Activated CD4-positive, alpha-beta T cell treated with anti-CD3 and anti-CD28 coated beads, Interleukin-2, amount 50 U/mL, for 24 hours (primary cell): Measurements from ENCODE around the gene NEK6.
A peak's percentile ranks its signal among the peaks of the same experiment; 100 is the strongest.

Experiments
- DNase-seq, 2 donors: peaks; one replicate each; pipeline ENCODE4 v3.0.0-alpha.2; 2020; ENCODE audit warnings: low read depth in 1 of 2, low spot score in 1 of 2

The NEK6 gene

DNA sequence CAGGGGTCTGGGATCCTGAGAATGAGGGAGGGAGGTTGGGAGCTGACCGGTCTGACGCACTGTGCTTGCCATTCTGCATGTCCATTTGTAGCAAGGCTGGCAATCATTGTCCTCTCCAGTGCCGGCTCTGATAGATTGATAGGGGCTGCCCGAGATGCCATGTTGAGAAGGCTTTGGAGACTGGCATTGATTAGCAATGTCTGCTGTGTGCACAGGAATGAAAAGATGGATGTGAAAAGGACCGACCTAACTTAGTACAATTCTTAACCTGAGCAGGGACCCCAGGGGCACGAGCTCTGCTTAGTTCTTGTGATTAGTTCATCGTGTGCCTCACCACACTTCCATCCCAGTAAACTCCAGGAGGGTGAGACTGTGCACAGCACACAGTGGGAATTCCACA, 17.0 kb downstream of the NEK6 start:
- DNase-seq = no peak

DNA sequence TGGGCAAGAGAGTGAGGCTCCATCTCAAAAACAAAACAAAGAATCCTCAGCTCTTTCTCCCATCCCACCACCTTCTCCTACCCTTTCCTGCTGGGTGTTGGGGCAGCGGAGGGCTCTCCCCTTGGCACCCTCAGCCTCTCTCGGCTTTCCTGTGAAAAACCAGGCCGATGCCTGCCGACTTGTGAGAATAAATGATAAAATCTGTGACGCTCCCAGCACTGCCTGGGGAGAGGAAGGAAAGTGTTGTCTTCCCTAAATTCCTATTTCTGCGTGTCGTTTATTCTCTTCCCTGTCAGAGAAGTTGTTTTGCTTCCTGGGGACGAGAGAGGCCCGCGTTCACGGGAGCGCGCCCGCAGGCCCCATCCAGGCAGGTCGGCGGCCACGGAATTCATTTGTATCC, 19.7 kb downstream of the NEK6 start:
- no peak for DNase-seq

DNA sequence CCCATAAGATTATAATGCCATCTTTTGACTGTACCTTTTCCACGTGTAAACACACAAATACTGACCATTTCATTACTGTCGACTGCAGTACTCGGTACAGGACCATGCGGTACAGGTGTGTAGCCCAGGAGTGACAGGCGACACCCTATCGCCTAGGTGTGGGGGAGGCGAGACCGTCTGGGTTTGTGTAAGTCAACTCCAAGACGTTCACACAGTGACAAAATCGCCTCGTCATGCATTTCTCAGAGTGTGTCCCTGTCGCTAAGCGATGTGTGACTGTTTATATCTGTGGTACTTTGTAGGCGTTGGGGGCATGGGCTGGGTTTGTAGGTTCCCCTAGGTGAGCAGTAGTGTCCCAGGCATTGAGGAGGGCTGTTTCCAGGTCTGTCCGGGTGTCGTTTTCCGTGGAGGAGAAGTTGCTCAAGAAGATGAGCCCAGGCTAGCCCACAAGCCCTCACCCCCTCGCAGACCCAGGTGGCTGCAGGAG, 20.3 kb downstream of the NEK6 start:
- no peak for DNase-seq

DNA sequence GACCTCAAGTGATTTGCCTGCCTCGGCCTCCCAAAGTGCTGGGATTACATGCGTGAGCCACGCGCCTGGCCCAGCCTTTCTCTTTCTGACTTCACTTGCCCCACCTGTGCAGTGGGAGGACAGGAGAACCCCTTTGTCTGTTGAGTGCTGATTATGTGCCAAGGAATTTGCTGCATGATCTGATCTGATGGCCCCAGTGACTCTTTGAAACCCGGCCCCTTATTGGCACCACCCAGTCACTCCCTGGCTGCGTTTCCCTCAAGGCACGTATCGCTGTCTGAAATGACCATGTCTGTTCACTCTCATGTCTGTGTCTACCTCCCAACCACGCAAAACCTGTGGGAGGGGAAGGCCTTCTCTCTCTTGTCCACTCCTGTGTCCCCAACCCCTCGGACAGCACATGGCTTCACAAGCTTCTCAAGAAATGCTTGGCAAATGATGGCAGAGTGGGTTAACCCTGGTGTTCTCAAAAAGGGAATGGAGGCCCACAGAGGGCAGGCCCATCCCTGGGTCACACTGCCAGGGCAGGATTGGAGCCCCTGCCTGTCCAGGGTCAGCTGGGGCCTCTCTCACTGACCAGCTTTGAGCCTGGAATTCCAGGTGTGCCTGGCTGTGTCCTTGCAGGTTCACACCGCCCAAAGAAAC, 21.9 kb downstream of the NEK6 start:
- no peak for DNase-seq

DNA sequence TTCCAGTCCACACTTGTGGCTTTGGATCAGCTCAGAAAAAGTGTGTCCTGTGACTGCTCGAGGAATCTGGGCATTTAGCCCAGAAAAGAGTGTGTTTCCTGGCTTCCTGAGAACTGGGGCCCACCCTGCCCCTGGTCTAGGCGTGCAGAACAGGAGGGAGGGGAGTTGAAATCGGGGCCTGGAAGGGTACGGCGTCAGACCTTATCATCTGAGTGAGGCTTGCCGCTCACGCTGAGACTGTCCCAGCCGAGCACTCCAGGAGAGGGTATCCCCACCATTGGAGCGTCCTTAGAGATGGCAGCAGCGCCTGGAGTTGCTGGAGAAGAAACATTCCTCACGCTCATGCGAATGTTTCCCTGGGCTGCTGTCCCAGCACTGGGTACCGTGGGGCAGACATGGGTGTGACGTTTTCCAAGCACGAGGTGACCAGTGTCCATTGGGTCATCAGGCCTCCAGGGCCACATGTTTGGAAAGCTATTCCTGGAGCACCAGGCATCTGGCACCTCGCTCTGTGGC, 22.5 kb downstream of the NEK6 start:
- no peak for DNase-seq

GRCh38 chr9:124281931-124282371, 24.2 kb downstream of the NEK6 start:
- DNase-seq = no peak

DNA sequence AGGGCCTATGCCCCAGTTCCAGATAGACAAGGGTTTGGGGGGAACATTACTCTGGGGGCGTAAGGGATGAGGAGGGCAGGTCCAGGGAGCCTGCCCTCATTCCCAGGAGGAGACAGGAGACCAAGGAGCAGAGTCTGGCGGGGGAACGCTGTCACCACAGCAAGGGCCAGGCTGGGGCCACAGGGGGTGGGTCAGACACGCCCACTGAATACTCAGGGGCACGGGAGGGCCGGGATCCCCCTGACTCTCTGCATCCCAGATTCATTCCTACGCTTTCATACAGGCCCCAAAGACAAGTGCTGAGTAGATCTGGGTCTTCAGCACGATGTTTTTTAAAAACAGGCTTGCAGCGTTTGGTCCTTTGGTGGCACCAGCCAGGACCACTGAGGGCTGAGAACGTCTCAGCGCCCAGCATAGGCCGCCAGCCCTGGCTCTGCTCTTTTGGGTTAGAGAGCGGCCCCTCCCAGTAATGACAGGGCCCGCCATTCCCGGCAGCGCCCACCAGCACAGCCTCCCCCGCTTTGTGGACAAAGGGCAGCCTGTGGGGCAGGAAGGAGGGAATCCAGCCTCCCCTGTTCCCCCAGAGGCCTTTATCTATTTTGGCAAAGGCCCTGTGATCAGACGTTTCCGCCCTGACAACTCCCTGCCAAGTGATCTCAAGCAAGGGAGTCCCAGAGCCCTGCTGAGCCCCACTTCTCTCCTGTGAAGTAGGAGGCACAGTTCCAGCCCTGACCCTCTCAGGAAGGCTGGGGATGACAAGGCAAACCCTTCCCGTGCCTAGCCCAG, 24.9 kb downstream of the NEK6 start:
- no peak for DNase-seq

GRCh38 chr9:124283228-124283814, 25.6 kb downstream of the NEK6 start:
- DNase-seq = no peak

GRCh38 chr9:124284237-124284831, 26.6 kb downstream of the NEK6 start:
- DNase-seq = no peak

DNA sequence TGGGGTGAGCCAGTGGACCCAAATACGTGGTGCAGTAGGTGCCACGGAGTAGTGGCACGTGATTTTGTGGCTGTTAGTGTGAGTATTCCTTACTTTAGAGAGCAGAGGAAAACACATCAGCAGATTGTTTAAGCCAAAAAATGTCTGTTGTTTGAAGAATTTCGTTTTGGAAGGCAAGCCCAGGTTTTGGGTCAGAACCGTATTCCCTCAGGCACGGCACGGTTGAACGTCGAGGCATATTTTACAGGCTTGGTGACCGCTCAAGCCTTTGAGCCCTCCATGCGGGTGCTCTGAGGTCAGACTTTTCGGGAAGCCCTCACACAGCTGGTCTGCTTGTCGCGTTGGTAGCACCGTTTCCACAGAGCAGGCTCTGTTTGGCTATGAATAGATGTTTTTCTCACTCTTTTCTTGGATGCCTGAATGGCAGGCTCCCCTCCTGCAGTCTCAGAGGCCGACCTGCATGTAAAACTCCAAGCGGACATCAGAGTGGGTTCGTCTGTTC, 27.2 kb downstream of the NEK6 start:
- DNase-seq = no peak

DNA sequence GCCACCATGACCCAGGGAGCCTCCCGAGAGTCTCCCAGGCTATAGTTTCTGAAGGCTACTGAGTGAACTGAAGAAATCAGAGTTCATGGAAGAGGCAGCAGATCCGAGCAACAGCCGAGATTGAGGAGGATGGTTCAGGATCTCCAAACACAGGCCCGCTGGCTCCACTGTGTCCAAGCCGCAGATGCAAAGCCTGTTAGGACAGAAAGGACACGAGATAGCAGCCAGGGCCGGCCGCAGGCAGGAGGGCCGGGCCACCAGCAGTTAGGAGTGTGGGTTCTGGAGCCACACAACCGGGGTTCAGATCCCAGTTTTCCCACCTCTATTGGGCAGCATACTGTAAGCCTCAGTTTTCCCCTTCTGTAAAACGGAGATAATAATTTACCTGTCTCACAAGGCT, 27.7 kb downstream of the NEK6 start:
- DNase-seq = no peak

DNA sequence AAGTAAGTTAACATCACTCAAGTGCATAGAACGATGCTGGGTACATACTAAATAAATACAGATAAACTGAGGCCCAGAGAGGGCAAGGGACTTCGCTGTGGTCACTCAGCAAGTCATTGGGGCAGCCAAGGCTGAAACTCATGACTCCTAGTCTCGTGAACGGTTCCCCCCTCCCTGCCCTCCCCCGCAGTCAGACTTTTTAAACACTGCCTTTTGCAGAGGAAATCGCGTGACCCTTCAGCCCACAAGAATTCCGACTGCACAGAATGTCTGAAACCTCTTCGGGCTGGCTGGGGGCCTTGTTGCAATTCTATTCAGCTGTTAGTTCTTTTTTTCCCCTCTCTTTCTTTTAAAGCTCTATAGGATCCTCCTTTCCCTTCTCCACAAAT, 28.1 kb downstream of the NEK6 start:
- DNase-seq = peak; percentile 10 to 53

DNA sequence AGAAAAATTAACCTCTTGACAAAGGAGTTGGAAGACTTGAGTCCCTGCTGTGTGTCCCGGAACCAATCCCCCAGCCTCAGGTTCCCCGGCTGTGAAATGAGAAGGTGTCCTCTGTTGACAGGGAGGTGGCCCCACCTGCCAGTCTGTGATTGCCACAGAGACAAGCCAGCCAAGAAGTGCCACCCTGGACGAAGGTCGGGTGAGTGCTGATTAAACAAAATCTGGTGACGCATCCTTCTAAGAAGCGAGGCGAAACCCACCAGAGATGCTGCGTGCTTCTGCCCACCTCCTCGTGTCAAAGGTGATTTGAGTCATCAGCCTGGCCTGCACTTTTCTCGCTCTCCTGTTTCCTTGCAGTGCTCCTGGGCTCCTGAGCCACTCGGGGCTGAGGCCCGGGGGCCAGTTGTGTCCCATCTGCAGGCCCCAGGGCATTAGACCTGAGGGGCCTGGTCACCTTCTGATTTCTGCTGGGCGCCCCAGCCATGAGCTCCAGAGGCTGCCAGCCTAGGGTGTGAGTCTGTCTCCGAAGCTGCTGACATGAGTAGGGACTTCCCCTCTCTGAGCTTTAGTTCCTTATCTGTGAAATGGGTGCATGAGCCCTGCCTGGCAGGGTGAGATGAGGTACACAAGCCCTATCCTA, 28.7 kb downstream of the NEK6 start:
- DNase-seq = peak; percentile 32 to 45

DNA sequence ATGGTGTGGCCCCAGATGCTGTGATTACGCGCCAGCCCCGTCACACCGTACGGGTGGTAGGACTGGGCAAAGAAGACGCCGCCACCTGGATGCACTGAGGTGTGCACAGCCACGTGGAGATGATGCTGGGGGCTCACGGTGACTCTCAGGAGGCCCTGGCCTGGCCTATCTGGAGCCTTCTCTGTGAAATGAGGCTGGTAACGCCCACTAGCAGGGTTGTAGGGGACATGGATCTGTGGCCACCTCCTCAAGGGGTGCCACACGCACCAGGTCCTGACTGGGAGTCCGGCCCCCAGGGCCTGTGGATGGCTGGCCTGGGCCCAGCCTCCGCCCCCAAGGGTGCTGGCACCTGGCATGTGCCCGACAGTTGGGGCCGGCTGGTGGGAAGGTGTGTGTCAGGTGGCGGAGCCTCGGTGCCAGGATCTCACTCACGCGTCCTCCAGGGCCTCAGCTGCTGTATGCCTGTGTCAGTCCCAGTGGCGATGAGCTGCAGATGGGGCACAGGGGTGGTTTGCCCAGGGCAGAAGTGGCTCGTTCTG, 32.4 kb downstream of the NEK6 start:
- DNase-seq = no peak

- no peak for DNase-seq
Measured at GRCh38 chr9:124290743-124291554, 33.2 kb downstream of the NEK6 start.

DNA sequence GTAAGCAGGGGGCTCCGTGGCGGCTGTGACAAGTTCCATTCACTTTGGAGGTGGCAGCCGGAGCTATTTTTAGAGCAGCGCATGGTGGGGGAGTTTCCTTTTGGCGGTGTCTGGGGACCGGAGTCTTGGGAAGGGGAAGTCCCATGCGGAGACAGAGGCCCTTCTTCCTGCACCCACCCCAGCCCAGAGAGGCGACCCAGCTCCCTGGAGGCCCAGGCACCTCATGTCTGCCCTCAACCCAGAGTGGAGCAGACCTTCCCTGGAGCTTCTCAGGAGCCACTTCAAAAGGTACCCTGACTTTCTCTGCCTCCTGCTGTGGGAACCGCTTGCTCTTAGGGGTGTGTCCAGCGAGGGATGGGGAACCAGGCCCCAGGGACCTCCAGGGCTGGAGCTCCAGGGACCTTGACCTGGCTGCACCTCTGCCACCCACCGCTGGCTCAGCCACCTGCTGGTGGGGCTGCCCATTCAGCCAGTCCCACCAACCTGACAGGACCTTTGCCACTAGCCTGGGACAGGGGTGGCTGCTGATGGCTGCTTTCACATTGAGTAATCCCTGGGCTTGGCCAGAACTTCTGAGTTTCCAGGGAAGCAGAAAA, 34.1 kb downstream of the NEK6 start:
- peak in 1 of 2 donors; percentile 44 for DNase-seq

- DNase-seq = no peak
Measured at GRCh38 chr9:124292696-124293593, 35.2 kb downstream of the NEK6 start.

GRCh38 chr9:124293718-124294506, 36.2 kb downstream of the NEK6 start:
- no peak for DNase-seq
